Stimulated activated memory B cell treated with anti-CD40 and anti-IgM and Interleukin-4, amounts not matched to agents 10 μg/mL and 1 μg/mL and 100 μg/mL, for 72 hours (primary cell): ENCODE results near the gene PER3.

Source experiments
- ATAC-seq: fragments of 150-1000 bp; cut with Tn5 transposase; 2 replicates; pipeline ENCODE4 v1.10.0; 2021
- H3K27ac Mint-ChIP-seq: one replicate; pipeline ENCODE4 v1.8.0; 2022; ENCODE audit warnings: mild to moderate bottlenecking, mixed read lengths
- H3K27me3 Mint-ChIP-seq: one replicate; pipeline ENCODE4 v1.8.0; 2022; ENCODE audit warnings: mixed read lengths
- H3K36me3 Mint-ChIP-seq: one replicate; pipeline ENCODE4 v1.8.0; 2022; ENCODE audit warnings: mixed read lengths
- H3K4me1 Mint-ChIP-seq: one replicate; pipeline ENCODE4 v1.8.0; 2022; ENCODE audit warnings: mixed read lengths
- H3K4me3 Mint-ChIP-seq: one replicate; pipeline ENCODE4 v1.8.0; 2022; ENCODE audit warnings: mild to moderate bottlenecking, moderate library complexity, mixed read lengths
- H3K9me3 Mint-ChIP-seq: one replicate; pipeline ENCODE4 v1.8.0; 2022; ENCODE audit warnings: mixed read lengths

PER3 gene

GRCh38 chr1:7795406-7795805 lies 11.3 kb downstream of the PER3 start:
- Mint-ChIP-seq H3K27me3 (no peaks in the 10 kb centered on the region), H3K4me1 (no peaks in the 10 kb centered on the region), H3K36me3 (peaks cover 27% of the 10 kb centered on the region), H3K9me3 (peaks cover 10% of the 10 kb centered on the region), H3K27ac (no peak overlapping the region), H3K4me3 (no peak overlapping the region)
- ATAC-seq: no peak

GRCh38 chr1:7805460-7805859 lies 21.4 kb downstream of the PER3 start:
- Mint-ChIP-seq H3K9me3 (no peaks in the 10 kb centered on the region), H3K4me1 (no peaks in the 10 kb centered on the region), H3K27ac (no peak overlapping the region), H3K27me3 (no peaks in the 10 kb centered on the region), H3K4me3 (no peak overlapping the region), H3K36me3 (peaks cover 17% of the 10 kb centered on the region)
- ATAC-seq: no peak

GRCh38 chr1:7808253-7808844 lies 24.3 kb downstream of the PER3 start:
- no peak overlapping the region for H3K4me3 Mint-ChIP-seq
- ATAC-seq: no peak
- peaks cover 31% of the 10 kb centered on the region for H3K36me3 Mint-ChIP-seq
- no peaks in the 10 kb centered on the region for H3K27me3 Mint-ChIP-seq
- peaks cover 5% of the 10 kb centered on the region for H3K9me3 Mint-ChIP-seq
- H3K4me1 Mint-ChIP-seq: no peaks in the 10 kb centered on the region
- H3K27ac Mint-ChIP-seq: no peak overlapping the region

- Mint-ChIP-seq H3K4me3 (no peak overlapping the region), H3K9me3 (peaks cover 15% of the 10 kb centered on the region), H3K27me3 (no peaks in the 10 kb centered on the region), H3K27ac (no peak overlapping the region), H3K36me3 (peaks cover 37% of the 10 kb centered on the region), H3K4me1 (no peaks in the 10 kb centered on the region)
- ATAC-seq: no peak
These were observed 25.7 kb downstream of the PER3 start for GRCh38 chr1:7809742-7810141.

- Mint-ChIP-seq H3K36me3 (peaks cover 30% of the 10 kb centered on the region), H3K27ac (no peak overlapping the region), H3K4me3 (no peak overlapping the region), H3K27me3 (no peaks in the 10 kb centered on the region), H3K4me1 (no peaks in the 10 kb centered on the region), H3K9me3 (peaks cover 15% of the 10 kb centered on the region)
- ATAC-seq: no peak
These were observed 26.3 kb downstream of the PER3 start for GRCh38 chr1:7810395-7810794.

- Mint-ChIP-seq H3K36me3 (peaks cover 30% of the 10 kb centered on the region), H3K9me3 (peaks cover 15% of the 10 kb centered on the region), H3K27ac (no peak overlapping the region), H3K4me3 (no peak overlapping the region), H3K27me3 (no peaks in the 10 kb centered on the region), H3K4me1 (no peaks in the 10 kb centered on the region)
- no peak for ATAC-seq
These were observed 27.4 kb downstream of the PER3 start for GRCh38 chr1:7811476-7811875.

- H3K27me3 Mint-ChIP-seq: no peaks in the 10 kb centered on the region
- H3K9me3 Mint-ChIP-seq: peaks cover 15% of the 10 kb centered on the region
- no peaks in the 10 kb centered on the region for H3K4me1 Mint-ChIP-seq
- H3K36me3 Mint-ChIP-seq: peaks cover 30% of the 10 kb centered on the region
- H3K4me3 Mint-ChIP-seq: no peak overlapping the region
- no peak overlapping the region for H3K27ac Mint-ChIP-seq
- ATAC-seq: no peak
These were observed 29.7 kb downstream of the PER3 start for GRCh38 chr1:7813677-7814373.

GRCh38 chr1:7821282-7821681 lies 37.2 kb downstream of the PER3 start:
- Mint-ChIP-seq H3K27me3 (no peaks in the 10 kb centered on the region), H3K27ac (no peak overlapping the region), H3K36me3 (peaks cover 20% of the 10 kb centered on the region), H3K4me1 (no peaks in the 10 kb centered on the region), H3K4me3 (no peak overlapping the region), H3K9me3 (no peaks in the 10 kb centered on the region)
- ATAC-seq: no peak

- Mint-ChIP-seq H3K4me1 (peaks cover 7% of the 10 kb centered on the region), H3K27ac (no peak overlapping the region), H3K4me3 (no peak overlapping the region), H3K27me3 (no peaks in the 10 kb centered on the region), H3K36me3 (peaks cover 24% of the 10 kb centered on the region), H3K9me3 (no peaks in the 10 kb centered on the region)
- no peak for ATAC-seq
These were observed 40.6 kb downstream of the PER3 start for GRCh38 chr1:7824701-7825100.

- no peaks in the 10 kb centered on the region for H3K27me3 Mint-ChIP-seq
- peaks cover 24% of the 10 kb centered on the region for H3K4me1 Mint-ChIP-seq
- H3K9me3 Mint-ChIP-seq: no peaks in the 10 kb centered on the region
- no peak for ATAC-seq
- peak overlapping the region; percentile 89 for H3K27ac Mint-ChIP-seq
- H3K4me3 Mint-ChIP-seq: peak overlapping the region; percentile 88
- H3K36me3 Mint-ChIP-seq: peaks cover 25% of the 10 kb centered on the region
These were observed 42.3 kb downstream of the PER3 start for GRCh38 chr1:7826363-7826762.

GRCh38 chr1:7827126-7827955 lies 43.2 kb downstream of the PER3 start:
- ATAC-seq: peak; percentile 57
- Mint-ChIP-seq H3K36me3 (peaks cover 27% of the 10 kb centered on the region), H3K4me3 (peak overlapping the region; percentile 88)

GRCh38 chr1:7831458-7831857 lies 47.4 kb downstream of the PER3 start:
- Mint-ChIP-seq H3K36me3 (peaks cover 38% of the 10 kb centered on the region), H3K27ac (peak overlapping the region; percentile 31), H3K27me3 (no peaks in the 10 kb centered on the region), H3K4me1 (peaks cover 34% of the 10 kb centered on the region), H3K4me3 (peak overlapping the region; percentile 45), H3K9me3 (peaks cover 3% of the 10 kb centered on the region)
- ATAC-seq: no peak

More at GRCh38 chr1:7827126-7827955, 43.2 kb downstream of the PER3 start:
- H3K27me3 Mint-ChIP-seq: no peaks in the 10 kb centered on the region
- peaks cover 34% of the 10 kb centered on the region for H3K4me1 Mint-ChIP-seq
- H3K9me3 Mint-ChIP-seq: no peaks in the 10 kb centered on the region
- peak overlapping the region; percentile 89 for H3K27ac Mint-ChIP-seq

GRCh38 chr1:7833035-7833434 lies 48.9 kb downstream of the PER3 start:
- H3K36me3 Mint-ChIP-seq: peaks cover 45% of the 10 kb centered on the region
- peaks cover 34% of the 10 kb centered on the region for H3K4me1 Mint-ChIP-seq
- H3K27me3 Mint-ChIP-seq: no peaks in the 10 kb centered on the region
- no peak overlapping the region for H3K27ac Mint-ChIP-seq
- H3K4me3 Mint-ChIP-seq: no peak overlapping the region
- H3K9me3 Mint-ChIP-seq: peaks cover 3% of the 10 kb centered on the region
- no peak for ATAC-seq

- no peaks in the 10 kb centered on the region for H3K4me1 Mint-ChIP-seq
- ATAC-seq: no peak
- H3K4me3 Mint-ChIP-seq: no peak overlapping the region
- no peaks in the 10 kb centered on the region for H3K27me3 Mint-ChIP-seq
- peaks cover 16% of the 10 kb centered on the region for H3K9me3 Mint-ChIP-seq
- no peak overlapping the region for H3K27ac Mint-ChIP-seq
- peaks cover 58% of the 10 kb centered on the region for H3K36me3 Mint-ChIP-seq
These were observed 54.6 kb downstream of the PER3 start for GRCh38 chr1:7838714-7839113.

- H3K36me3 Mint-ChIP-seq: peaks cover 64% of the 10 kb centered on the region
- H3K4me3 Mint-ChIP-seq: no peak overlapping the region
- no peaks in the 10 kb centered on the region for H3K27me3 Mint-ChIP-seq
- no peak for ATAC-seq
- no peak overlapping the region for H3K27ac Mint-ChIP-seq
- peaks cover 16% of the 10 kb centered on the region for H3K9me3 Mint-ChIP-seq
- H3K4me1 Mint-ChIP-seq: no peaks in the 10 kb centered on the region
These were observed 55.4 kb downstream of the PER3 start for GRCh38 chr1:7839526-7839925.
